K562 (cell line): ENCODE data around the gene FAM240A. TPM values are rescaled to one million over a fixed set of nuclear protein-coding genes. Genes with fewer than 3 reads are reported as not detected.

Source experiments
- ATAC-seq: fragments of 200-7000 bp; cut with Tn5 transposase; 3 replicates; pipeline ENCODE4 v1.9.1; 2020; ENCODE audit warnings: moderate library complexity
- BruUV-seq: library from RNA; stranded (reverse); fragments of 400-500 nt; replicated peaks from 2 replicates; lab custom pipeline; 2021; lab: Mats Ljungman, UMichigan
- CTCF ChIA-PET: fragments of 300-600 bp; formaldehyde crosslinking; extraction: SDS; loops from one replicate; lab custom pipeline; 2021; ENCODE audit warnings: low intra/inter-chr PET ratio; lab: Yijun Ruan, JAX
- POLR2A ChIA-PET: fragments of 300-600, 350-650 bp; sonication (Branson Sonifier 250); formaldehyde crosslinking; extraction: SDS; loops from one replicate; lab custom pipeline; 2021; ENCODE audit warnings: antibody characterized with exemption, inconsistent platforms; lab: Yijun Ruan, JAX
- DNase-seq, 4 experiments: peaks; one replicate each; pipeline versions ENCODE4 v3.0.0 to v3.0.0-alpha.2; 2011 to 2018; ENCODE audit warnings: low spot score in 3 of 4, mixed read lengths in 3 of 4; ENCODE audit errors: extremely low read depth in 1 of 4
- FAIRE-seq: peaks from 2 replicates; lab custom pipeline; 2011; peaks lifted over from hg19 to GRCh38; lab: Jason Lieb, UNC
- H2AFZ ChIP-seq: 2 replicates; pipeline ENCODE4 v1.6.0; 2011; ENCODE audit warnings: low read depth, low read length, control low read depth, inconsistent platforms
- H3K27ac ChIP-seq: fragments of 200-600 bp; 3 replicates; pipeline ENCODE4 v1.8.0; 2011; ENCODE audit warnings: low read depth, mild to moderate bottlenecking, control low read depth, inconsistent platforms, low read length, moderate library complexity, mixed read lengths; ENCODE audit errors: extremely low read depth
- H3K27me3 ChIP-seq, 2 experiments: fragments of 300-600 bp in 1 of 2; 2 replicates in 1 of 2; 3 replicates in 1 of 2; pipeline versions ENCODE4 v1.6.0 to v1.8.0; 2011; ENCODE audit warnings: inconsistent platforms in 2 of 2, low read length in 2 of 2, mild to moderate bottlenecking in 1 of 2, mixed read lengths in 1 of 2, moderate library complexity in 1 of 2; ENCODE audit not compliant: control insufficient read depth in 2 of 2, insufficient read depth in 2 of 2
- H3K36me3 ChIP-seq: fragments of 300-600 bp; 3 replicates; pipeline ENCODE4 v1.8.0; 2011; ENCODE audit warnings: mild to moderate bottlenecking, low read length, inconsistent platforms; ENCODE audit not compliant: control insufficient read depth, insufficient read depth
- H3K4me1 ChIP-seq, 2 experiments: fragments of 200-600 bp in 1 of 2; replicated peaks in 1 of 2; 2 replicates in 1 of 2; 3 replicates in 1 of 2; pipeline versions ENCODE4 v1.5.1 to v1.8.0; 2011; ENCODE audit warnings: inconsistent platforms in 2 of 2, low read length in 2 of 2, mild to moderate bottlenecking in 1 of 2, mixed read lengths in 1 of 2, moderate library complexity in 1 of 2; ENCODE audit not compliant: control insufficient read depth in 2 of 2, insufficient read depth in 2 of 2
- H3K4me2 ChIP-seq: 2 replicates; pipeline ENCODE4 v1.6.1; 2011; ENCODE audit warnings: low read length, control low read depth, inconsistent platforms, mixed read lengths; ENCODE audit not compliant: insufficient read depth
- H3K4me3 ChIP-seq: fragments of 200-600 bp; sonication (generic), shearing (Covaris generic); 2 replicates; pipeline ENCODE4 v1.5.1; 2016; ENCODE audit warnings: control low read depth, inconsistent platforms
- H3K79me2 ChIP-seq: fragments of 200-600 bp; 3 replicates; pipeline ENCODE4 v1.8.0; 2011; ENCODE audit warnings: low read length, inconsistent platforms; ENCODE audit not compliant: control insufficient read depth, insufficient read depth
- H3K9ac ChIP-seq, 2 experiments: 2 replicates each; pipeline versions ENCODE4 v1.6.0 to v1.6.1; 2011; ENCODE audit warnings: low read depth in 2 of 2, low read length in 2 of 2, control low read depth in 1 of 2, inconsistent platforms in 1 of 2, mild to moderate bottlenecking in 1 of 2, mixed read lengths in 1 of 2; ENCODE audit not compliant: insufficient read depth in 1 of 2
- H3K9me1 ChIP-seq: one replicate; pipeline ENCODE4 v1.6.0; 2011; ENCODE audit warnings: inconsistent platforms, mild to moderate bottlenecking, low read length, moderate library complexity; ENCODE audit not compliant: control insufficient read depth, insufficient read depth
- H3K9me3 ChIP-seq: replicated peaks from 2 replicates; pipeline ENCODE4 v1.5.1; 2011; ENCODE audit warnings: low read depth, low read length, inconsistent platforms; ENCODE audit not compliant: control insufficient read depth, insufficient read depth
- H4K20me1 ChIP-seq: replicated peaks from 2 replicates; pipeline ENCODE4 v1.6.1; 2011; ENCODE audit warnings: low read length, inconsistent platforms, mixed read lengths; ENCODE audit not compliant: control insufficient read depth, insufficient read depth
- DNMT1 ChIP-seq: fragments of 450-650 bp; IDR thresholded peaks from 2 replicates; pipeline ENCODE4 v1.6.1; 2016; ENCODE audit warnings: antibody characterized with exemption, mild to moderate bottlenecking
- SP2 ChIP-seq: IDR thresholded peaks from 2 replicates; pipeline ENCODE4 v1.6.1; 2011; ENCODE audit warnings: mild to moderate bottlenecking, low read depth, low read length, moderate library complexity; ENCODE audit not compliant: poor library complexity, severe bottlenecking; ENCODE audit errors: extremely low read depth
- ZFPM2 ChIP-seq: fragments of 250-450 bp; sonication (Bioruptor Pico); IDR thresholded peaks from 2 replicates; pipeline ENCODE4 v1.5.1; 2022; ENCODE audit warnings: mild to moderate bottlenecking
- ZNF124 ChIP-seq: sonication (generic); formaldehyde crosslinking; IDR thresholded peaks from 2 replicates; pipeline ENCODE4 v1.8.1; 2022; ENCODE audit warnings: missing genetic modification reagents
- ZNF696 ChIP-seq: fragments of 250-450 bp; sonication (Bioruptor Pico); conservative IDR thresholded peaks from 2 replicates; pipeline ENCODE4 v1.4.0; 2020; ENCODE audit warnings: mild to moderate bottlenecking, moderate library complexity
- WGBS: fragments of 100-300 bp; shearing (Covaris generic); methylation state at CpG from one replicate; pipeline ENCODE4 v1.1.6; 2016; ENCODE audit warnings: low coverage, mixed read lengths; ENCODE audit not compliant: insufficient coverage; ENCODE audit errors: missing lambda C conversion rate; 5-methylcytosine and 5-hydroxymethylcytosine counted together
- in situ Hi-C: fragments of 300-500 bp; cut with MboI; formaldehyde crosslinking; loops from 4 replicates; pipeline ENCODE4 v1.15.0; 2018; ENCODE audit warnings: inconsistent platforms, mixed read lengths
- intact Hi-C: fragments of 100-400 bp; cut with micrococcal nuclease; formaldehyde crosslinking; loops from 2 replicates; pipeline ENCODE4 v1.14.2; 2022
- polyA plus RNA-seq, 8 experiments: library from polyadenylated mRNA; depleted of rRNA in 4 of 8; stranded (reverse) in 5 of 8; unstranded in 3 of 8; fragments of >200 nt; fragmentation: Nextera tagmentation in 2 of 8; fragmentation: Illumina TruSeq in 1 of 8; extraction: Ambion mirVana in 2 of 8; extraction: Trizol in 1 of 8; gene quantifications; 2 replicates each; pipeline versions ENCODE4 v1.2.1 to v1.2.3, GENCODE V29; 2011 to 2014; ENCODE audit warnings: inconsistent platforms in 1 of 8, missing spikeins in 1 of 8
- small RNA-seq: library from RNA; depleted of rRNA; stranded (forward); fragments of <200 nt; gene quantifications from one replicate; pipeline ENCODE3, GENCODE V24; 2014
- total RNA-seq, 7 experiments: library from RNA; depleted of rRNA in 6 of 7; stranded (reverse); fragments of >200 nt in 6 of 7; fragmentation: Illumina TruSeq in 2 of 7; extraction: Trizol in 2 of 7; gene quantifications; 2 replicates each; pipeline versions ENCODE4 v1.2.1 to v1.2.3, GENCODE V29; 2011 to 2021; ENCODE audit warnings: low replicate concordance in 1 of 7
- TF ChIP-seq, protein P1 (sequence below): fragments of 450-650 bp; IDR thresholded peaks from 2 replicates; pipeline ENCODE4 v1.7.0; 2016; ENCODE audit warnings: borderline replicate concordance
- TF ChIP-seq, protein P2 (sequence below), 2 experiments: IDR thresholded peaks; 2 replicates each; pipeline ENCODE4 v1.6.1; 2011; ENCODE audit warnings: borderline replicate concordance in 1 of 2, control low read depth in 1 of 2, low read depth in 1 of 2, low read length in 1 of 2, mild to moderate bottlenecking in 1 of 2, mixed read lengths in 1 of 2, moderate library complexity in 1 of 2; ENCODE audit not compliant: insufficient read depth in 1 of 2, insufficient read length in 1 of 2, poor library complexity in 1 of 2, severe bottlenecking in 1 of 2; ENCODE audit errors: extremely low read depth in 1 of 2

The FAM240A gene
- total and polyA plus RNA-seq, 9 of the 15 experiments (the other 6 are each of a cell fraction or from before 2014, with no cell fraction given), result not detected

DNA sequence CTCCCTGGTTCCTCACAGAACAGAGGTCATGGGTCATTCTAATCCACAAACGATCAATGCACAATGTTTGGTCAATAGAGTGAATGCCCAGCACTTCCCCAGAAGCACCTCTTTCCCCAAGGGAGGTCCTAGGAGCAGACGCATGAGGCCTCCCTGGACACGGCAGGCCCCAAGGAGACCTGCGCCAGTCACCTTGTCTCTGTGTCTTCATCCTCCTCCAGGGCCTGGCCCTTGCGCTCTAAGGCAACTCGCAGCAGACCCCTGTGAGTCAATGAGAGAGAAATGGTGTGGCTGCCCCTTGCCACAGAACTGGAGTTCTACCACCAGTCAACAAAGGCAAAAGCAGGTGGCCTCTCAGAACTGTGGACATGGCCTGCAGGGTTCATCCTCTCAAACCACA is 63.1 kb downstream of the FAM240A start:
- Histone ChIP-seq H3K79me2 (no peaks in the 10 kb centered on the region), H3K4me2 (no peak overlapping the region), H3K36me3 (no peaks in the 10 kb centered on the region)
- ATAC-seq, result no peak
- TF ChIP-seq, protein P1, sequence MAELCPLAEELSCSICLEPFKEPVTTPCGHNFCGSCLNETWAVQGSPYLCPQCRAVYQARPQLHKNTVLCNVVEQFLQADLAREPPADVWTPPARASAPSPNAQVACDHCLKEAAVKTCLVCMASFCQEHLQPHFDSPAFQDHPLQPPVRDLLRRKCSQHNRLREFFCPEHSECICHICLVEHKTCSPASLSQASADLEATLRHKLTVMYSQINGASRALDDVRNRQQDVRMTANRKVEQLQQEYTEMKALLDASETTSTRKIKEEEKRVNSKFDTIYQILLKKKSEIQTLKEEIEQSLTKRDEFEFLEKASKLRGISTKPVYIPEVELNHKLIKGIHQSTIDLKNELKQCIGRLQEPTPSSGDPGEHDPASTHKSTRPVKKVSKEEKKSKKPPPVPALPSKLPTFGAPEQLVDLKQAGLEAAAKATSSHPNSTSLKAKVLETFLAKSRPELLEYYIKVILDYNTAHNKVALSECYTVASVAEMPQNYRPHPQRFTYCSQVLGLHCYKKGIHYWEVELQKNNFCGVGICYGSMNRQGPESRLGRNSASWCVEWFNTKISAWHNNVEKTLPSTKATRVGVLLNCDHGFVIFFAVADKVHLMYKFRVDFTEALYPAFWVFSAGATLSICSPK, result no peak
- TF ChIP-seq SP2 (no peak), ZNF124 (CRISPR knock-in tag) (no peak), DNMT1 (no peak), ZFPM2 (CRISPR knock-in tag) (no peak), ZNF696 (no peak)
- TF ChIP-seq, protein P2, sequence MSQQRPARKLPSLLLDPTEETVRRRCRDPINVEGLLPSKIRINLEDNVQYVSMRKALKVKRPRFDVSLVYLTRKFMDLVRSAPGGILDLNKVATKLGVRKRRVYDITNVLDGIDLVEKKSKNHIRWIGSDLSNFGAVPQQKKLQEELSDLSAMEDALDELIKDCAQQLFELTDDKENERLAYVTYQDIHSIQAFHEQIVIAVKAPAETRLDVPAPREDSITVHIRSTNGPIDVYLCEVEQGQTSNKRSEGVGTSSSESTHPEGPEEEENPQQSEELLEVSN (IDR thresholded peaks at IDR 0.05; ENCODE audit: borderline replicate concordance in 1 of 2, extremely low read depth in 1 of 2, insufficient read depth in 1 of 2, insufficient read length in 1 of 2, low read depth in 1 of 2, low read length in 1 of 2, poor library complexity in 1 of 2, severe bottlenecking in 1 of 2), result no peak
- TF ChIP-seq, all 486 proteins: peak for 0
- FAIRE-seq, result no peak
- intact Hi-C loops, result no loop called here
- Histone ChIP-seq H3K27ac (no peak overlapping the region), H3K4me3 (no peak overlapping the region), H3K27me3 (peaks cover 29 to 90% of the 10 kb centered on the region in 2 experiments), H4K20me1 (peaks cover 29% of the 10 kb centered on the region), H3K9me1 (no peaks in the 10 kb centered on the region), H2AFZ (no peak overlapping the region), H3K9me3 (no peaks in the 10 kb centered on the region), H3K9ac (no peak overlapping the region), H3K4me1 (peaks cover 0 to 6% of the 10 kb centered on the region in 2 experiments; a peak in 2 of 5 replicates)
- BruUV-seq, result no TSS peak
- ChIA-PET CTCF (no interaction called here), POLR2A (interaction anchor here (0.7 to 1.1 kb wide), 3 partner anchors 8 to 26 kb away, joined by 4 to 5 read pairs (median 4); no protein-coding TSS in a partner anchor)
- DNase-seq, result no peak
- in situ Hi-C loops, result no loop called here
- WGBS, result 13% methylated on average over 6 of the region's 6 CpGs

Small RNA genes within 50 kb of the gene (small RNA-seq; reads per million reads assigned to genes)
- not detected for gene RF00591

Other genes starting within 250 kb of the FAM240A start
Only the 7 nearest of the 8 such genes appear.
- 3.6 and 4.1 TPM in 2 replicates for gene CCRL2, start 205.3 kb upstream of the FAM240A start, total RNA-seq (2014; rRNA removed)
- gene CCRL2, start 205.3 kb upstream of the FAM240A start, total RNA-seq (2014; rRNA removed; fragmentation: Illumina TruSeq; extraction: Trizol), result 3.4 and 4.5 TPM in 2 replicates
- gene CCRL2, start 205.3 kb upstream of the FAM240A start, total RNA-seq (2015; rRNA removed; fragmentation: Illumina TruSeq; extraction: Trizol), result 3.1 and 4.0 TPM in 2 replicates
- gene CCRL2, start 205.3 kb upstream of the FAM240A start, total RNA-seq (2021), result 3.3 and 3.5 TPM in 2 replicates
- 4.2 and 5.4 TPM in 2 replicates for gene CCRL2, start 205.3 kb upstream of the FAM240A start, polyA plus RNA-seq (2011; rRNA removed)
- gene CCRL2, start 205.3 kb upstream of the FAM240A start, polyA plus RNA-seq (2014; fragmentation: Illumina TruSeq; extraction: Trizol), result 3.2 and 3.4 TPM in 2 replicates
- gene CCRL2, start 205.3 kb upstream of the FAM240A start, polyA plus RNA-seq (2014; fragmentation: Nextera tagmentation; extraction: Ambion mirVana), result 1 to 10 TPM; 4.3 to 5.7 TPM
- gene CCRL2, start 205.3 kb upstream of the FAM240A start, polyA plus RNA-seq (2014; rRNA removed), result 2.2 and 3.5 TPM in 2 replicates
- gene LTF, start 147.6 kb upstream of the FAM240A start, total RNA-seq (2014; rRNA removed), result 0.08 TPM in 1 of 2 replicates, not detected in the other
- not detected in 2 replicates for gene LTF, start 147.6 kb upstream of the FAM240A start, total RNA-seq (2014; rRNA removed; fragmentation: Illumina TruSeq; extraction: Trizol)
- 0.08 TPM in 1 of 2 replicates, not detected in the other for gene LTF, start 147.6 kb upstream of the FAM240A start, total RNA-seq (2015; rRNA removed; fragmentation: Illumina TruSeq; extraction: Trizol)
- gene LTF, start 147.6 kb upstream of the FAM240A start, total RNA-seq (2021), result 0.07 and 0.13 TPM in 2 replicates
- not detected in 2 replicates for gene LTF, start 147.6 kb upstream of the FAM240A start, polyA plus RNA-seq (2011; rRNA removed)
- not detected in 2 replicates for gene LTF, start 147.6 kb upstream of the FAM240A start, polyA plus RNA-seq (2014; fragmentation: Illumina TruSeq; extraction: Trizol)
- not detected for gene LTF, start 147.6 kb upstream of the FAM240A start, polyA plus RNA-seq (2014; fragmentation: Nextera tagmentation; extraction: Ambion mirVana)
- gene LTF, start 147.6 kb upstream of the FAM240A start, polyA plus RNA-seq (2014; rRNA removed), result 0.71 TPM in 1 of 2 replicates, not detected in the other
- not detected in 2 replicates for gene RTP3, start 114.5 kb upstream of the FAM240A start, total RNA-seq (2014; rRNA removed)
- not detected in 2 replicates for gene RTP3, start 114.5 kb upstream of the FAM240A start, total RNA-seq (2014; rRNA removed; fragmentation: Illumina TruSeq; extraction: Trizol)
- gene RTP3, start 114.5 kb upstream of the FAM240A start, total RNA-seq (2015; rRNA removed; fragmentation: Illumina TruSeq; extraction: Trizol), result not detected in 2 replicates
- not detected in 2 replicates for gene RTP3, start 114.5 kb upstream of the FAM240A start, total RNA-seq (2021)
- not detected in 2 replicates for gene RTP3, start 114.5 kb upstream of the FAM240A start, polyA plus RNA-seq (2011; rRNA removed)
- gene RTP3, start 114.5 kb upstream of the FAM240A start, polyA plus RNA-seq (2014; fragmentation: Illumina TruSeq; extraction: Trizol), result not detected in 2 replicates
- not detected for gene RTP3, start 114.5 kb upstream of the FAM240A start, polyA plus RNA-seq (2014; fragmentation: Nextera tagmentation; extraction: Ambion mirVana)
- gene RTP3, start 114.5 kb upstream of the FAM240A start, polyA plus RNA-seq (2014; rRNA removed), result not detected in 2 replicates
- gene LRRC2, start 46.2 kb upstream of the FAM240A start, total RNA-seq (2014; rRNA removed), result not detected in 2 replicates
- gene LRRC2, start 46.2 kb upstream of the FAM240A start, total RNA-seq (2014; rRNA removed; fragmentation: Illumina TruSeq; extraction: Trizol), result not detected in 2 replicates
- 0.04 TPM in 1 of 2 replicates, not detected in the other for gene LRRC2, start 46.2 kb upstream of the FAM240A start, total RNA-seq (2015; rRNA removed; fragmentation: Illumina TruSeq; extraction: Trizol)
- gene LRRC2, start 46.2 kb upstream of the FAM240A start, total RNA-seq (2021), result not detected in 2 replicates
- gene LRRC2, start 46.2 kb upstream of the FAM240A start, polyA plus RNA-seq (2011; rRNA removed), result 0.04 and 0.07 TPM in 2 replicates
- 0.01 TPM in 1 of 2 replicates, not detected in the other for gene LRRC2, start 46.2 kb upstream of the FAM240A start, polyA plus RNA-seq (2014; fragmentation: Illumina TruSeq; extraction: Trizol)
- under 1 TPM in 1 of 2 experiments, not detected in 1; 0.04 TPM for gene LRRC2, start 46.2 kb upstream of the FAM240A start, polyA plus RNA-seq (2014; fragmentation: Nextera tagmentation; extraction: Ambion mirVana)
- 0.01 TPM in 1 of 2 replicates, not detected in the other for gene LRRC2, start 46.2 kb upstream of the FAM240A start, polyA plus RNA-seq (2014; rRNA removed)
- 0.05 TPM in 1 of 2 replicates, not detected in the other for gene ALS2CL, start 81.2 kb downstream of the FAM240A start, total RNA-seq (2014; rRNA removed)
- 0.04 TPM in 1 of 2 replicates, not detected in the other for gene ALS2CL, start 81.2 kb downstream of the FAM240A start, total RNA-seq (2014; rRNA removed; fragmentation: Illumina TruSeq; extraction: Trizol)
- gene ALS2CL, start 81.2 kb downstream of the FAM240A start, total RNA-seq (2015; rRNA removed; fragmentation: Illumina TruSeq; extraction: Trizol), result not detected in 2 replicates
- 0.13 TPM in 2 replicates for gene ALS2CL, start 81.2 kb downstream of the FAM240A start, total RNA-seq (2021)
- 0.03 and 0.18 TPM in 2 replicates for gene ALS2CL, start 81.2 kb downstream of the FAM240A start, polyA plus RNA-seq (2011; rRNA removed)
- gene ALS2CL, start 81.2 kb downstream of the FAM240A start, polyA plus RNA-seq (2014; fragmentation: Illumina TruSeq; extraction: Trizol), result 0.07 TPM in 1 of 2 replicates, not detected in the other
- not detected for gene ALS2CL, start 81.2 kb downstream of the FAM240A start, polyA plus RNA-seq (2014; fragmentation: Nextera tagmentation; extraction: Ambion mirVana)
- 0.05 and 0.09 TPM in 2 replicates for gene ALS2CL, start 81.2 kb downstream of the FAM240A start, polyA plus RNA-seq (2014; rRNA removed)
- gene TMIE, start 88.9 kb downstream of the FAM240A start, total RNA-seq (2014; rRNA removed), result not detected in 2 replicates
- gene TMIE, start 88.9 kb downstream of the FAM240A start, total RNA-seq (2014; rRNA removed; fragmentation: Illumina TruSeq; extraction: Trizol), result not detected in 2 replicates
- not detected in 2 replicates for gene TMIE, start 88.9 kb downstream of the FAM240A start, total RNA-seq (2015; rRNA removed; fragmentation: Illumina TruSeq; extraction: Trizol)
- gene TMIE, start 88.9 kb downstream of the FAM240A start, total RNA-seq (2021), result not detected in 2 replicates
- gene TMIE, start 88.9 kb downstream of the FAM240A start, polyA plus RNA-seq (2011; rRNA removed), result not detected in 2 replicates
- gene TMIE, start 88.9 kb downstream of the FAM240A start, polyA plus RNA-seq (2014; fragmentation: Illumina TruSeq; extraction: Trizol), result not detected in 2 replicates
- gene TMIE, start 88.9 kb downstream of the FAM240A start, polyA plus RNA-seq (2014; fragmentation: Nextera tagmentation; extraction: Ambion mirVana), result not detected
- gene TMIE, start 88.9 kb downstream of the FAM240A start, polyA plus RNA-seq (2014; rRNA removed), result not detected in 2 replicates
- not detected in 2 replicates for gene PRSS50, start 105.3 kb downstream of the FAM240A start, total RNA-seq (2014; rRNA removed)
- not detected in 2 replicates for gene PRSS50, start 105.3 kb downstream of the FAM240A start, total RNA-seq (2014; rRNA removed; fragmentation: Illumina TruSeq; extraction: Trizol)
- not detected in 2 replicates for gene PRSS50, start 105.3 kb downstream of the FAM240A start, total RNA-seq (2015; rRNA removed; fragmentation: Illumina TruSeq; extraction: Trizol)
- gene PRSS50, start 105.3 kb downstream of the FAM240A start, total RNA-seq (2021), result not detected in 2 replicates
- not detected in 2 replicates for gene PRSS50, start 105.3 kb downstream of the FAM240A start, polyA plus RNA-seq (2011; rRNA removed)
- gene PRSS50, start 105.3 kb downstream of the FAM240A start, polyA plus RNA-seq (2014; fragmentation: Illumina TruSeq; extraction: Trizol), result not detected in 2 replicates
- gene PRSS50, start 105.3 kb downstream of the FAM240A start, polyA plus RNA-seq (2014; fragmentation: Nextera tagmentation; extraction: Ambion mirVana), result under 1 TPM in 1 of 2 experiments, not detected in 1; 0.01 TPM
- gene PRSS50, start 105.3 kb downstream of the FAM240A start, polyA plus RNA-seq (2014; rRNA removed), result not detected in 2 replicates